H9 (cell line): ENCODE results near the gene N4BP2. TPM values are rescaled to one million over a fixed set of nuclear protein-coding genes. Genes with fewer than 3 reads are reported as not detected.

Experiments
- DNase-seq: peaks from one replicate; pipeline ENCODE4 v3.0.0-alpha.2; 2017
- H2AFZ ChIP-seq: one replicate; pipeline ENCODE4 v1.6.1; 2013; ENCODE audit warnings: mild to moderate bottlenecking, low read length, control low read depth, moderate library complexity
- H2AK5ac ChIP-seq: 2 replicates; pipeline ENCODE4 v1.6.1; 2013; ENCODE audit warnings: low read length, control low read depth, mixed read lengths; ENCODE audit not compliant: insufficient read length
- H2BK120ac ChIP-seq: one replicate; pipeline ENCODE4 v1.6.1; 2013; ENCODE audit warnings: low read depth, mild to moderate bottlenecking, low read length, control low read depth, inconsistent platforms; ENCODE audit not compliant: poor library complexity, severe bottlenecking
- H2BK12ac ChIP-seq: 2 replicates; pipeline ENCODE4 v1.6.1; 2013; ENCODE audit warnings: low read length, control low read depth, mixed read lengths, low read depth; ENCODE audit not compliant: insufficient read length
- H2BK15ac ChIP-seq: 2 replicates; pipeline ENCODE4 v1.6.1; 2013; ENCODE audit warnings: low read depth, low read length, control low read depth
- H2BK20ac ChIP-seq: one replicate; pipeline ENCODE4 v1.6.1; 2013; ENCODE audit warnings: low read depth, mild to moderate bottlenecking, low read length, control low read depth, inconsistent platforms; ENCODE audit not compliant: poor library complexity, severe bottlenecking
- H2BK5ac ChIP-seq: 2 replicates; pipeline ENCODE4 v1.6.1; 2013; ENCODE audit warnings: low read length, control low read depth, mixed read lengths; ENCODE audit not compliant: insufficient read length
- H3K14ac ChIP-seq: 2 replicates; pipeline ENCODE4 v1.6.1; 2013; ENCODE audit warnings: low read length, control low read depth; ENCODE audit not compliant: insufficient read depth
- H3K18ac ChIP-seq: 2 replicates; pipeline ENCODE4 v1.6.1; 2013; ENCODE audit warnings: low read depth, mild to moderate bottlenecking, mixed read lengths, low read length, control low read depth; ENCODE audit not compliant: insufficient read length
- H3K23ac ChIP-seq: 2 replicates; pipeline ENCODE4 v1.6.1; 2013; ENCODE audit warnings: low read length, control low read depth, mixed read lengths, low read depth; ENCODE audit not compliant: insufficient read length
- H3K23me2 ChIP-seq: 2 replicates; pipeline ENCODE4 v1.6.1; 2013; ENCODE audit warnings: low read depth, mild to moderate bottlenecking, mixed read lengths, low read length, control low read depth; ENCODE audit not compliant: insufficient read length, poor library complexity, severe bottlenecking
- H3K27ac ChIP-seq: 2 replicates; pipeline ENCODE4 v1.5.1; 2013; ENCODE audit warnings: low read length, control low read depth, mixed read lengths, low read depth; ENCODE audit not compliant: insufficient read length
- H3K27me3 ChIP-seq: 2 replicates; pipeline ENCODE4 v1.6.1; 2013; ENCODE audit warnings: low read length, control low read depth, inconsistent platforms; ENCODE audit not compliant: insufficient read depth
- H3K4ac ChIP-seq: 2 replicates; pipeline ENCODE4 v1.6.1; 2013; ENCODE audit warnings: low read depth, mild to moderate bottlenecking, control low read depth, inconsistent platforms, low read length, moderate library complexity
- H3K4me1 ChIP-seq: 2 replicates; pipeline ENCODE4 v1.6.1; 2013; ENCODE audit warnings: low read length, control low read depth, inconsistent platforms; ENCODE audit not compliant: insufficient read depth
- H3K4me2 ChIP-seq: 2 replicates; pipeline ENCODE4 v1.6.1; 2013; ENCODE audit warnings: low read length, control low read depth, mixed read lengths; ENCODE audit not compliant: insufficient read length, insufficient read depth
- H3K56ac ChIP-seq: 2 replicates; pipeline ENCODE4 v1.6.1; 2013; ENCODE audit warnings: low read depth, mild to moderate bottlenecking, mixed read lengths, low read length, control low read depth; ENCODE audit not compliant: insufficient read length
- H3K79me1 ChIP-seq: 2 replicates; pipeline ENCODE4 v1.6.1; 2013; ENCODE audit warnings: low read depth, mild to moderate bottlenecking, moderate library complexity, low read length, control low read depth, inconsistent platforms; ENCODE audit not compliant: insufficient read depth, poor library complexity, severe bottlenecking
- H3K79me2 ChIP-seq: 2 replicates; pipeline ENCODE4 v1.6.1; 2013; ENCODE audit warnings: low read length, control low read depth, inconsistent platforms; ENCODE audit not compliant: insufficient read depth
- H3K9ac ChIP-seq: 2 replicates; pipeline ENCODE4 v1.6.1; 2013; ENCODE audit warnings: low read length, control low read depth, mixed read lengths; ENCODE audit not compliant: insufficient read length; ENCODE audit errors: extremely low read depth
- H3K9me3 ChIP-seq: one replicate; pipeline ENCODE4 v1.6.1; 2013; ENCODE audit warnings: low read depth, low read length, inconsistent platforms; ENCODE audit not compliant: control insufficient read depth
- H3T11ph ChIP-seq: one replicate; pipeline ENCODE4 v1.6.1; 2013; ENCODE audit warnings: mild to moderate bottlenecking, low read length, control low read depth, inconsistent platforms
- H4K20me1 ChIP-seq: one replicate; pipeline ENCODE4 v1.6.1; 2013; ENCODE audit not compliant: control insufficient read depth, insufficient read length, insufficient read depth
- H4K5ac ChIP-seq: 2 replicates; pipeline ENCODE4 v1.6.1; 2013; ENCODE audit warnings: low read depth, mild to moderate bottlenecking, mixed read lengths, low read length, control low read depth; ENCODE audit not compliant: insufficient read length
- H4K8ac ChIP-seq: replicated peaks from 2 replicates; pipeline ENCODE4 v1.6.1; 2013; ENCODE audit warnings: low read length, control low read depth, mixed read lengths, low read depth; ENCODE audit not compliant: insufficient read length
- H4K91ac ChIP-seq: 2 replicates; pipeline ENCODE4 v1.6.1; 2013; ENCODE audit warnings: low read depth, mild to moderate bottlenecking, moderate library complexity, mixed read lengths, low read length, control low read depth; ENCODE audit not compliant: insufficient read length
- H3K27ac Mint-ChIP-seq, 3 experiments: 2 replicates in 2 of 3; 3 replicates in 1 of 3; pipeline ENCODE4 v1.8.0; 2020 to 2021; ENCODE audit warnings: mixed read lengths in 3 of 3, mild to moderate bottlenecking in 1 of 3, moderate library complexity in 1 of 3
- H3K27me3 Mint-ChIP-seq: 2 replicates; pipeline ENCODE4 v1.8.0; 2021; ENCODE audit warnings: low read depth, mild to moderate bottlenecking, moderate library complexity, mixed read lengths
- H3K36me3 Mint-ChIP-seq, 3 experiments: 2 replicates in 2 of 3; 3 replicates in 1 of 3; pipeline ENCODE4 v1.8.0; 2020 to 2021; ENCODE audit warnings: low read depth in 3 of 3, mixed read lengths in 3 of 3; ENCODE audit not compliant: insufficient read depth in 1 of 3
- H3K4me1 Mint-ChIP-seq, 2 experiments: 2 replicates each; pipeline ENCODE4 v1.8.0; 2020; ENCODE audit warnings: mixed read lengths in 2 of 2
- H3K4me3 Mint-ChIP-seq, 2 experiments: 2 replicates in 1 of 2; 3 replicates in 1 of 2; pipeline ENCODE4 v1.8.0; 2020 to 2021; ENCODE audit warnings: mild to moderate bottlenecking in 2 of 2, mixed read lengths in 2 of 2, moderate library complexity in 1 of 2
- H3K9me3 Mint-ChIP-seq, 2 experiments: 2 replicates in 1 of 2; 3 replicates in 1 of 2; pipeline ENCODE4 v1.8.0; 2020; ENCODE audit warnings: mild to moderate bottlenecking in 2 of 2, mixed read lengths in 2 of 2, moderate library complexity in 1 of 2
- CTCF ChIP-seq: fragments of 200-600 bp; sonication (generic); conservative IDR thresholded peaks from 3 replicates; pipeline ENCODE4 v1.8.0; 2021; ENCODE audit warnings: antibody characterized with exemption, mild to moderate bottlenecking
- WGBS: extraction: QIAGEN DNeasy Blood & Tissue Kit; methylation state at CpG from one replicate; pipeline ENCODE4 v1.1.7; 2013; ENCODE audit warnings: missing lambda C conversion rate, low lambda C conversion rate, mixed read lengths; ENCODE audit not compliant: insufficient read length; ENCODE audit errors: extremely low coverage; 5-methylcytosine and 5-hydroxymethylcytosine counted together
- total RNA-seq: library from RNA; stranded (reverse); gene quantifications from 2 replicates; pipeline ENCODE4 v1.2.1, GENCODE V29; 2021

N4BP2 gene
- total RNA-seq, 1 experiment from 2014 or later, result 35.0 TPM

DNA sequence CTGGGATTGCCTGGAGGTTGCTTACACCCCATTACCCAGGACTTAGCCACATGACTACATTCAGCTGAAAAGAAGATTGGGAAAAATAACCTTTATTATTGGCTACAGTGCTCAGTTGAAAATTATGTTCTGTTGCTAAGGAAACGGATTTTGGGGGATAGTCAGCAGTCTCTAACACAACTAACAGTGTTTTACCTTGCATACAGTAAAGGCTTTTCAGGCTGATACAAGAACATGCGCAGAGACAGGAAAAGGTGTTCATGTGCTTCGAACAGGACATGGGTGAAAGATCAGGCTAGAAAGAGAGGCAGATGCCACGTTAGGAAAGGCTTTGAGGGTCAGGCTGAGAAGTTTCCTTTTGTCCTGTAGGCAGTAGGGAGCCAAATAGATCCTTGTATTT lies 125.4 kb downstream of the N4BP2 start:
- Histone ChIP-seq H2BK120ac (no peak overlapping the region), H3K79me2 (no peaks in the 10 kb centered on the region), H3K27me3 (no peaks in the 10 kb centered on the region), H4K5ac (no peak overlapping the region), H3K4me2 (no peak overlapping the region), H4K20me1 (no peaks in the 10 kb centered on the region), H2BK12ac (no peak overlapping the region), H3K79me1 (no peaks in the 10 kb centered on the region), H2AFZ (no peak overlapping the region), H3K4me1 (peaks cover 2% of the 10 kb centered on the region; the same call in 1 of the 2 replicates), H4K8ac (no peak overlapping the region), H2AK5ac (no peak overlapping the region), H3K9ac (no peak overlapping the region), H3K9me3 (no peaks in the 10 kb centered on the region), H3K14ac (no peak overlapping the region), H2BK15ac (no peak overlapping the region), H3K23me2 (no peaks in the 10 kb centered on the region), H2BK5ac (no peak overlapping the region), H3K23ac (no peak overlapping the region), H3K4ac (no peak overlapping the region), H3K27ac (no peak overlapping the region), H4K91ac (no peak overlapping the region), H2BK20ac (no peak overlapping the region), H3K56ac (no peak overlapping the region), H3T11ph (no peak overlapping the region), H3K18ac (no peak overlapping the region)
- Mint-ChIP-seq H3K9me3 (no peaks in the 10 kb centered on the region), H3K36me3 (no peaks in the 10 kb centered on the region), H3K27me3 (no peaks in the 10 kb centered on the region), H3K4me1 (peaks cover 19 to 21% of the 10 kb centered on the region in 2 experiments), H3K27ac (no peak overlapping the region), H3K4me3 (no peak overlapping the region)
- WGBS, result no CpG with 5 or more reads among the region's 4 CpGs
- no peak for DNase-seq
- no peak for TF ChIP-seq CTCF
